Smooth muscle cell (in vitro differentiated cells): ENCODE data around the gene CDHR5. TPM values are rescaled to one million over a fixed set of nuclear protein-coding genes. Genes with fewer than 3 reads are reported as not detected.
"Not testable (repeated sequence)": the region's sequence is repeated elsewhere in the genome, so short reads cannot be mapped to it uniquely, and the experiment has no call there.

Experiments used
- DNase-seq: peaks from one replicate; lab custom pipeline; 2025; ENCODE audit not compliant: unreplicated experiment; lab: John Stamatoyannopoulos, UW
- H2AFZ ChIP-seq: fragments of 200-600 bp; sonication (generic); 2 replicates; pipeline ENCODE4 v1.6.0; 2016; ENCODE audit warnings: antibody characterized with exemption, low read depth, mild to moderate bottlenecking
- H3F3A ChIP-seq: fragments of 200-600 bp; sonication (generic); 2 replicates; pipeline ENCODE4 v1.6.0; 2017; ENCODE audit warnings: antibody characterized with exemption, low read depth
- H3K27ac ChIP-seq: fragments of 200-600 bp; sonication (generic); 2 replicates; pipeline ENCODE4 v1.5.1; 2016; ENCODE audit warnings: low read depth, mild to moderate bottlenecking
- H3K27me3 ChIP-seq: fragments of 200-600 bp; sonication (generic); 2 replicates; pipeline ENCODE4 v1.6.1; 2016; ENCODE audit warnings: low read depth, mild to moderate bottlenecking
- H3K36me3 ChIP-seq: fragments of 200-600 bp; sonication (generic); 2 replicates; pipeline ENCODE4 v1.5.1; 2016; ENCODE audit warnings: low read depth
- H3K4me1 ChIP-seq: fragments of 200-600 bp; sonication (generic); 2 replicates; pipeline ENCODE4 v1.5.1; 2016; ENCODE audit warnings: low read depth
- H3K4me2 ChIP-seq: fragments of 200-600 bp; sonication (generic); 2 replicates; pipeline ENCODE4 v1.6.0; 2016; ENCODE audit warnings: mild to moderate bottlenecking
- H3K4me3 ChIP-seq: fragments of 200-600 bp; sonication (generic); 2 replicates; pipeline ENCODE4 v1.5.1; 2016; ENCODE audit warnings: mild to moderate bottlenecking
- H3K79me2 ChIP-seq: fragments of 200-600 bp; sonication (generic); 2 replicates; pipeline ENCODE4 v1.6.0; 2016; ENCODE audit warnings: low read depth, mild to moderate bottlenecking
- H3K9ac ChIP-seq: fragments of 200-600 bp; sonication (generic); 2 replicates; pipeline ENCODE4 v1.6.0; 2016; ENCODE audit warnings: low read depth
- H3K9me3 ChIP-seq: fragments of 200-600 bp; sonication (generic); replicated peaks from 2 replicates; pipeline ENCODE4 v1.5.1; 2016; ENCODE audit warnings: low read depth
- H4K20me1 ChIP-seq: fragments of 200-600 bp; sonication (generic); 2 replicates; pipeline ENCODE4 v1.6.0; 2016; ENCODE audit warnings: low read depth
- CTCF ChIP-seq: fragments of 200-600 bp; sonication (generic); IDR thresholded peaks from 2 replicates; pipeline ENCODE4 v1.5.1; 2017; ENCODE audit warnings: borderline replicate concordance, mild to moderate bottlenecking, antibody characterized with exemption; ENCODE audit not compliant: insufficient read depth, poor library complexity, severe bottlenecking
- WGBS: methylation state at CpG from one replicate; pipeline ENCODE4 v1.1.7; 2016; ENCODE audit warnings: low lambda C conversion rate; 5-methylcytosine and 5-hydroxymethylcytosine counted together
- polyA plus RNA-seq: library from polyadenylated mRNA; unstranded; fragments of >200 nt; fragmentation: Nextera tagmentation; extraction: Ambion mirVana; gene quantifications from 2 replicates; pipeline ENCODE4 v1.2.1, GENCODE V29; 2016
- total RNA-seq: library from RNA; depleted of rRNA; stranded (reverse); fragments of >200 nt; gene quantifications from 2 replicates; pipeline ENCODE4 v1.2.3, GENCODE V29; 2014

CDHR5 gene
- total and polyA plus RNA-seq, 2 experiments from 2014 or later, result not detected

- H2AFZ ChIP-seq, result no peak overlapping the region
- H3K79me2 ChIP-seq, result no peaks in the 10 kb centered on the region
- peaks cover 45% of the 10 kb centered on the region for H4K20me1 ChIP-seq
- no peaks in the 10 kb centered on the region for H3F3A ChIP-seq
- no peak overlapping the region for H3K4me2 ChIP-seq
- H3K4me3 ChIP-seq, result no peak overlapping the region
- H3K9me3 ChIP-seq, result no peaks in the 10 kb centered on the region
- no peaks in the 10 kb centered on the region for H3K36me3 ChIP-seq
- 97% methylated on average over 14 of the region's 14 CpGs for WGBS
- H3K4me1 ChIP-seq, result no peaks in the 10 kb centered on the region
- H3K27ac ChIP-seq, result no peak overlapping the region
- no peak for TF ChIP-seq CTCF
- H3K9ac ChIP-seq, result no peak overlapping the region
- no peaks in the 10 kb centered on the region for H3K27me3 ChIP-seq
- no peak for DNase-seq
Observed at GRCh38 chr11:657691-658126, 33.0 kb upstream of the CDHR5 start.

GRCh38 chr11:656866-657265, 32.1 kb upstream of the CDHR5 start:
- Histone ChIP-seq H3K9ac (no peak overlapping the region), H2AFZ (no peak overlapping the region), H3K36me3 (no peaks in the 10 kb centered on the region), H3K4me1 (no peaks in the 10 kb centered on the region), H3K79me2 (no peaks in the 10 kb centered on the region), H3K4me3 (no peak overlapping the region), H3K27ac (no peak overlapping the region), H4K20me1 (peaks cover 37% of the 10 kb centered on the region), H3K9me3 (no peaks in the 10 kb centered on the region), H3F3A (no peaks in the 10 kb centered on the region), H3K4me2 (no peak overlapping the region), H3K27me3 (no peaks in the 10 kb centered on the region)
- TF ChIP-seq CTCF, result no peak
- WGBS, result 92% methylated on average over 7 of the region's 7 CpGs
- DNase-seq, result no peak

- H3K4me2 ChIP-seq, result no peak overlapping the region
- no peak overlapping the region for H3K9ac ChIP-seq
- H3K4me1 ChIP-seq, result no peaks in the 10 kb centered on the region
- no peak for DNase-seq
- no peak overlapping the region for H2AFZ ChIP-seq
- H3K9me3 ChIP-seq, result no peaks in the 10 kb centered on the region
- H3K27me3 ChIP-seq, result no peaks in the 10 kb centered on the region
- no peak for TF ChIP-seq CTCF
- H3K36me3 ChIP-seq, result no peaks in the 10 kb centered on the region
- H3K27ac ChIP-seq, result no peak overlapping the region
- no peaks in the 10 kb centered on the region for H3F3A ChIP-seq
- H4K20me1 ChIP-seq, result peaks cover 32% of the 10 kb centered on the region
- whole genome bisulfite sequencing, result 97% methylated on average over 14 of the region's 14 CpGs
- no peaks in the 10 kb centered on the region for H3K79me2 ChIP-seq
- no peak overlapping the region for H3K4me3 ChIP-seq
Observed at GRCh38 chr11:656426-656825, 31.7 kb upstream of the CDHR5 start.

GRCh38 chr11:655036-655726, 30.4 kb upstream of the CDHR5 start:
- WGBS, result 94% methylated on average over 30 of the region's 30 CpGs

GRCh38 chr11:654444-654843, 29.7 kb upstream of the CDHR5 start:
- not testable (repeated sequence) for H3K9me3 ChIP-seq, H3K9ac ChIP-seq, H3K79me2 ChIP-seq, H3K4me3 ChIP-seq, H3K36me3 ChIP-seq, H3K27me3 ChIP-seq, H2AFZ ChIP-seq, H3K27ac ChIP-seq, H3K4me1 ChIP-seq, H3K4me2 ChIP-seq, H3F3A ChIP-seq, DNase-seq
- H4K20me1 ChIP-seq, result peaks cover 20% of the 10 kb centered on the region
- 95% methylated on average over 12 of the region's 12 CpGs for WGBS

More at GRCh38 chr11:655036-655726, 30.4 kb upstream of the CDHR5 start:
- H3K4me2 ChIP-seq, result no peak overlapping the region
- no peak for TF ChIP-seq CTCF
- H3K9me3 ChIP-seq, result no peaks in the 10 kb centered on the region
- no peak overlapping the region for H2AFZ ChIP-seq
- no peak overlapping the region for H3K4me3 ChIP-seq
- no peak overlapping the region for H3K27ac ChIP-seq
- no peaks in the 10 kb centered on the region for H3K27me3 ChIP-seq
- H3K9ac ChIP-seq, result no peak overlapping the region
- no peaks in the 10 kb centered on the region for H3F3A ChIP-seq
- peaks cover 23% of the 10 kb centered on the region for H4K20me1 ChIP-seq
- no peaks in the 10 kb centered on the region for H3K79me2 ChIP-seq
- no peaks in the 10 kb centered on the region for H3K36me3 ChIP-seq
- no peaks in the 10 kb centered on the region for H3K4me1 ChIP-seq
- no peak for DNase-seq
